Keratinocyte (primary cell): ENCODE data around the gene DST. TPM values are rescaled to one million over a fixed set of nuclear protein-coding genes. Genes with fewer than 3 reads are reported as not detected.

Experiments
- DNase-seq: peaks from one replicate; pipeline ENCODE4 v3.0.0-alpha.2; 2011; ENCODE audit warnings: low read depth, missing footprints, low spot score
- FAIRE-seq: peaks from 2 replicates; lab custom pipeline; 2011; peaks lifted over from hg19 to GRCh38; lab: Jason Lieb, UNC
- H2AFZ ChIP-seq: 2 replicates; pipeline ENCODE4 v1.6.0; 2012; ENCODE audit warnings: low read length, control low read depth, inconsistent platforms; ENCODE audit not compliant: control insufficient read depth
- H3K27ac ChIP-seq: 2 replicates; pipeline ENCODE4 v1.5.1; 2011; ENCODE audit warnings: low read length; ENCODE audit not compliant: control insufficient read depth, insufficient read depth
- H3K27me3 ChIP-seq: 3 replicates; pipeline ENCODE4 v1.6.0; 2011; ENCODE audit warnings: low read length; ENCODE audit not compliant: control insufficient read depth, insufficient read depth; ENCODE audit errors: extremely low read depth
- H3K36me3 ChIP-seq, 2 experiments: 2 replicates in 1 of 2; 3 replicates in 1 of 2; pipeline ENCODE4 v1.5.1; 2011; ENCODE audit warnings: low read length in 2 of 2, mild to moderate bottlenecking in 1 of 2; ENCODE audit not compliant: control insufficient read depth in 2 of 2, insufficient read depth in 2 of 2; ENCODE audit errors: extremely low read depth in 1 of 2
- H3K4me1 ChIP-seq: 3 replicates; pipeline ENCODE4 v1.5.1; 2011; ENCODE audit warnings: low read length; ENCODE audit not compliant: control insufficient read depth, insufficient read depth; ENCODE audit errors: extremely low read depth
- H3K4me2 ChIP-seq: 3 replicates; pipeline ENCODE4 v1.6.0; 2011; ENCODE audit warnings: low read depth, low read length; ENCODE audit not compliant: control insufficient read depth, insufficient read depth; ENCODE audit errors: extremely low read depth
- H3K4me3 ChIP-seq, 3 experiments: fragments of 200-600 bp in 1 of 3; sonication (generic) in 1 of 3; 2 replicates in 2 of 3; 3 replicates in 1 of 3; pipeline ENCODE4 v1.5.1; 2011 to 2016; ENCODE audit warnings: low read length in 3 of 3, mild to moderate bottlenecking in 3 of 3, control low read depth in 2 of 3, inconsistent platforms in 1 of 3, low read depth in 1 of 3, mixed read lengths in 1 of 3, mixed run types in 1 of 3, moderate library complexity in 1 of 3; ENCODE audit not compliant: control insufficient read depth in 2 of 3, insufficient read depth in 2 of 3; ENCODE audit errors: extremely low read depth in 1 of 3
- H3K79me2 ChIP-seq: 2 replicates; pipeline ENCODE4 v1.6.0; 2012; ENCODE audit warnings: low read length; ENCODE audit not compliant: control insufficient read depth, insufficient read depth
- H3K9ac ChIP-seq: 3 replicates; pipeline ENCODE4 v1.6.0; 2011; ENCODE audit warnings: low read length; ENCODE audit not compliant: control insufficient read depth, insufficient read depth; ENCODE audit errors: extremely low read depth
- H3K9me1 ChIP-seq: 3 replicates; pipeline ENCODE4 v1.6.0; 2011; ENCODE audit warnings: low read length; ENCODE audit not compliant: control insufficient read depth, insufficient read depth; ENCODE audit errors: extremely low read depth
- H3K9me3 ChIP-seq: 2 replicates; pipeline ENCODE4 v1.5.1; 2012; ENCODE audit warnings: low read depth, low read length; ENCODE audit not compliant: control insufficient read depth
- H4K20me1 ChIP-seq: 3 replicates; pipeline ENCODE4 v1.6.0; 2011; ENCODE audit warnings: low read length; ENCODE audit not compliant: control insufficient read depth, insufficient read depth; ENCODE audit errors: extremely low read depth
- CTCF ChIP-seq, 3 experiments: IDR thresholded peaks in 1 of 3; conservative IDR thresholded peaks in 1 of 3; optimal IDR thresholded peaks in 1 of 3; 2 replicates in 2 of 3; 3 replicates in 1 of 3; pipeline versions ENCODE3 to v1.5.1; 2011; ENCODE audit warnings: low read length in 3 of 3, mild to moderate bottlenecking in 3 of 3, moderate library complexity in 2 of 3, control low read depth in 1 of 3, inconsistent platforms in 1 of 3; ENCODE audit not compliant: insufficient read depth in 2 of 3; ENCODE audit errors: extremely low read depth in 1 of 3
- EZH2 ChIP-seq: IDR thresholded peaks from one replicate; pipeline ENCODE4 v1.6.1; 2012; ENCODE audit warnings: inconsistent platforms, mild to moderate bottlenecking, low read length, moderate library complexity
- dilution Hi-C: fragments of 300-500 bp; cut with MboI; formaldehyde crosslinking; loops from one replicate; pipeline ENCODE4 v1.7.0; 2020; ENCODE audit warnings: low sequenced_read_pairs; ENCODE audit not compliant: extremely low pct_ligation_motif_present
- polyA plus RNA-seq, 5 experiments: library from polyadenylated mRNA; depleted of rRNA in 3 of 5; stranded (reverse) in 3 of 5; stranded (forward) in 1 of 5; unstranded in 1 of 5; fragments of >200 nt; gene quantifications; 1 replicate in 1 of 5; 2 replicates in 3 of 5; 3 replicates in 1 of 5; pipeline versions ENCODE4 v1.2.1 to v1.2.3, GENCODE V29; 2011 to 2012; ENCODE audit warnings: missing spikeins in 2 of 5, low read depth in 1 of 5, low replicate concordance in 1 of 5

DST gene
- polyA plus RNA-seq, 1 donor (not counting 4 experiments of a cell fraction or from before 2014, with no cell fraction given) = 455 TPM

- dilution Hi-C loops = no loop called here
- Histone ChIP-seq H3K4me1 (peaks cover 5% of the 10 kb centered on the region), H3K79me2 (no peaks in the 10 kb centered on the region), H4K20me1 (no peaks in the 10 kb centered on the region), H3K36me3 (peaks cover 20 to 35% of the 10 kb centered on the region in 2 experiments), H3K4me2 (no peak overlapping the region), H3K9me1 (no peaks in the 10 kb centered on the region), H3K9ac (no peak overlapping the region), H3K4me3 (no peak overlapping the region), H3K9me3 (no peaks in the 10 kb centered on the region), H3K27me3 (no peaks in the 10 kb centered on the region), H2AFZ (no peak overlapping the region), H3K27ac (no peak overlapping the region)
- TF ChIP-seq EZH2 (no peak), CTCF (optimal IDR thresholded peaks at IDR 0.05 in 1 of 3, IDR thresholded peaks at IDR 0.05 in 1 of 3, conservative IDR thresholded peaks at IDR 0.05 in 1 of 3; ENCODE audit: extremely low read depth in 1 of 3, insufficient read depth in 2 of 3, low read length in 3 of 3) (no peak)
- no peak for FAIRE-seq
- DNase-seq = no peak
Observed at GRCh38 chr6:56531839-56532595, 110.7 kb downstream of the DST start.

GRCh38 chr6:56529594-56530191, 113.0 kb downstream of the DST start:
- Histone ChIP-seq H3K9me3 (no peaks in the 10 kb centered on the region), H3K4me3 (no peak overlapping the region), H3K36me3 (peaks cover 13 to 26% of the 10 kb centered on the region in 2 experiments), H3K27me3 (no peaks in the 10 kb centered on the region), H3K27ac (no peak overlapping the region), H3K4me2 (no peak overlapping the region), H3K79me2 (no peaks in the 10 kb centered on the region), H2AFZ (no peak overlapping the region), H3K9ac (no peak overlapping the region), H4K20me1 (no peaks in the 10 kb centered on the region), H3K9me1 (no peaks in the 10 kb centered on the region), H3K4me1 (peaks cover 5% of the 10 kb centered on the region)
- DNase-seq (no peak), FAIRE-seq (no peak)
- no peak for TF ChIP-seq EZH2
- no peak for TF ChIP-seq CTCF (optimal IDR thresholded peaks at IDR 0.05 in 1 of 3, IDR thresholded peaks at IDR 0.05 in 1 of 3, conservative IDR thresholded peaks at IDR 0.05 in 1 of 3; ENCODE audit: extremely low read depth in 1 of 3, insufficient read depth in 2 of 3, low read length in 3 of 3)
- dilution Hi-C loops = no loop called here
